Pancreas (tissue), 10 donors: ENCODE results near the gene ADORA2A. TPM values are rescaled to one million over a fixed set of nuclear protein-coding genes. Genes with fewer than 3 reads are reported as not detected.

ENCODE experiments used
- ATAC-seq, 4 donors: fragments of 200-7000 bp; cut with Tn5 transposase; one replicate each; pipeline versions ENCODE4 v1.8.0 to v1.9.1; 2020; ENCODE audit warnings: mild to moderate bottlenecking in 4 of 4, moderate library complexity in 4 of 4
- DNase-seq, 6 donors: peaks; one replicate each; pipeline ENCODE4 v3.0.0-alpha.2; 2020
- FAIRE-seq: peaks from 2 replicates; lab custom pipeline; 2012; peaks lifted over from hg19 to GRCh38; lab: Jason Lieb, UNC
- H3K27ac ChIP-seq, 4 donors: fragments of 200-600 bp; sonication (generic); 1 replicate in 3 of 4; 2 replicates in 1 of 4; pipeline versions ENCODE4 v1.5.0 to v1.8.0; 2020
- H3K27me3 ChIP-seq, 4 donors: fragments of 200-600 bp; one replicate each; pipeline ENCODE4 v1.8.0; 2021
- H3K36me3 ChIP-seq, 3 donors: fragments of 200-600 bp; sonication (generic) in 1 of 3; one replicate each; pipeline versions ENCODE4 v1.5.0 to v1.8.0; 2020 to 2021
- H3K4me1 ChIP-seq, 3 donors: fragments of 200-600 bp; one replicate each; pipeline ENCODE4 v1.8.0; 2021
- H3K4me3 ChIP-seq, 4 donors: fragments of 200-600 bp; sonication (generic) in 2 of 4; one replicate each; pipeline versions ENCODE4 v1.5.0 to v1.8.0; 2020 to 2021
- H3K9me3 ChIP-seq, 4 donors: fragments of 200-600 bp; one replicate each; pipeline ENCODE4 v1.8.0; 2021
- WGBS, 2 donors: extraction: QIAGEN DNeasy Blood & Tissue Kit; methylation state at CpG; one replicate each; pipeline ENCODE4 v1.1.7; 2013; 5-methylcytosine and 5-hydroxymethylcytosine counted together
- intact Hi-C, 3 donors: fragments of 100-400 bp; cut with DNase I; formaldehyde crosslinking; loops; one replicate each; pipeline versions ENCODE4 v1.11.1 to v1.14.2; 2022
- polyA plus RNA-seq, 2 donors: library from polyadenylated mRNA; stranded (reverse); fragments of 200-250 nt; gene quantifications; one replicate each; pipeline ENCODE4 v1.2.3, GENCODE V29; 2013
- total RNA-seq, 6 donors: library from RNA; stranded (reverse); fragmentation: NEBNext Ultra II Directional in 4 of 6; extraction: Animal tissue kit (Norgen Biotek cat#: 25700) in 4 of 6; gene quantifications; one replicate each; pipeline versions ENCODE4 v1.2.1 to v1.2.4, GENCODE V29; 2021 to 2023
- TF ChIP-seq, protein P1 (sequence below), 4 donors: fragments of 200-600 bp; sonication (generic) in 3 of 4; IDR thresholded peaks; one replicate each; pipeline versions ENCODE4 v1.5.0 to v1.8.0; 2021; ENCODE audit warnings: antibody characterized with exemption in 4 of 4
- donor health status: healthy with polysubstance abuse.
- donor health status: DM: no; HTN: no; CAD: no; lungs with moderate emphysema.
- donor health status: DM: no; HTN: no; CAD: no.
- donor health status: control.
- donor health status: control.
- donor health status: Bipolar disorder and iron deficiency.
- donor health status: DM: yes; HTN: yes; CAD: no.
- donor health status: DM: no; HTN: no; CAD: no.
- donor health status: DM: no; HTN: no; CAD: no.
- donor health status: DM: yes; HTN: yes; CAD: no.

The ADORA2A gene
- total and polyA plus RNA-seq, 8 donors, result 0.85 to 10.4 (median 1.6) TPM

DNA sequence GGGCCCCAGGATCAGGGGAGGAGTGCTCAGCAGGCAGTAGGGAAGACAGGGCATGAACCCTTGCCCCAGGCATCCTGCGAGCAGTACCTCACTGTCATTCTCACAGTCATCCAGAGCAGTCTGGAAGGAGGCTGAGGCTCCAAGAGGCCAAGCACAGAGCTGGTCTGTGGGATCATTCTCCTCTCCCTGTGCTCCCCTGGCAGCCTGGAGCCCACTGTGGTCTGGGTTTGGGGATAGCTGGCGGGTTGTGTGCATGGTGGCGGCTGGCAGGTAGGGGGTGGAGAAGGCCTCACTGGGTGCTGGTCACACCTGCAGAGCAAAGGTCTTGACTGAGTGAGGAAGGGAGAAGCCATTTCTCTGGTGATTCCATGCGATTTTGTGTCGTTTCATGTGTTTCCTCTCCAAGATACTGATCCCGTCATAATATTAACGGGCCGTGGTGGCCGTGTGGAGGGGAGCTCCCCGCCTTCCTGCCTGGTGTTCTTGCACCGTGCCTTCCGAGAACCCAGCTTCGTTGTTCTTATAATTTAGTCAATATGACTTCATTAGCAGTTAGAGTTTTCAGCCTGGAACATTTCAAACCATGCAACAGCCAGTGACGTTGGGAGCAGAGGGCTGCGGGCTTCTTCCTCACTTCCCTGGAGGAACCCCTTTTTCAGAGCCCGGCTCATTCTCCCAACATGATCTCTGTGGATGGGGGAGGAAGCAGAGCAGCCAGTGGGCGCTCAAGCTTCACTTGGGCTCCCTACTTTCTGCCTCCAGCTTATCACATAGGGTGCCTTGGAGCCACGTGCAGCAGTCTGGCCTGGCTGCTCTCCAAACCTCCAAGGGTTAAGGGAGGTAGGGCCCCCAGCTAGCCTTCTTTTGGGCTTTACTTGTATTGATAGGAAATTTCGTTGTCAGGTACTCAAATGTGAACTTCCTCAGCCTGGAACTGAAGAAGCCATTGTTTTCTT, 20.8 kb upstream of the ADORA2A start:
- FAIRE-seq (no peak), ATAC-seq (no peak), DNase-seq (peak in 1 of 6 donors; percentile 8)
- TF ChIP-seq, protein P1, sequence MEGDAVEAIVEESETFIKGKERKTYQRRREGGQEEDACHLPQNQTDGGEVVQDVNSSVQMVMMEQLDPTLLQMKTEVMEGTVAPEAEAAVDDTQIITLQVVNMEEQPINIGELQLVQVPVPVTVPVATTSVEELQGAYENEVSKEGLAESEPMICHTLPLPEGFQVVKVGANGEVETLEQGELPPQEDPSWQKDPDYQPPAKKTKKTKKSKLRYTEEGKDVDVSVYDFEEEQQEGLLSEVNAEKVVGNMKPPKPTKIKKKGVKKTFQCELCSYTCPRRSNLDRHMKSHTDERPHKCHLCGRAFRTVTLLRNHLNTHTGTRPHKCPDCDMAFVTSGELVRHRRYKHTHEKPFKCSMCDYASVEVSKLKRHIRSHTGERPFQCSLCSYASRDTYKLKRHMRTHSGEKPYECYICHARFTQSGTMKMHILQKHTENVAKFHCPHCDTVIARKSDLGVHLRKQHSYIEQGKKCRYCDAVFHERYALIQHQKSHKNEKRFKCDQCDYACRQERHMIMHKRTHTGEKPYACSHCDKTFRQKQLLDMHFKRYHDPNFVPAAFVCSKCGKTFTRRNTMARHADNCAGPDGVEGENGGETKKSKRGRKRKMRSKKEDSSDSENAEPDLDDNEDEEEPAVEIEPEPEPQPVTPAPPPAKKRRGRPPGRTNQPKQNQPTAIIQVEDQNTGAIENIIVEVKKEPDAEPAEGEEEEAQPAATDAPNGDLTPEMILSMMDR (IDR thresholded peaks at IDR 0.05), result no peak
- H3K9me3 ChIP-seq, result no peaks in the 10 kb centered on the region
- peaks cover 0 to 2% (median 0%) of the 10 kb centered on the region in 3 donors for H3K36me3 ChIP-seq
- H3K27ac ChIP-seq, result no peak overlapping the region
- WGBS, 2 donors, result 85 to 90% methylated on average over 19 of the region's 19 CpGs
- no peaks in the 10 kb centered on the region for H3K27me3 ChIP-seq
- intact Hi-C loops, result no loop called here
- no peak overlapping the region for H3K4me3 ChIP-seq
- peaks cover 0 to 14% (median 0%) of the 10 kb centered on the region in 3 donors for H3K4me1 ChIP-seq

DNA sequence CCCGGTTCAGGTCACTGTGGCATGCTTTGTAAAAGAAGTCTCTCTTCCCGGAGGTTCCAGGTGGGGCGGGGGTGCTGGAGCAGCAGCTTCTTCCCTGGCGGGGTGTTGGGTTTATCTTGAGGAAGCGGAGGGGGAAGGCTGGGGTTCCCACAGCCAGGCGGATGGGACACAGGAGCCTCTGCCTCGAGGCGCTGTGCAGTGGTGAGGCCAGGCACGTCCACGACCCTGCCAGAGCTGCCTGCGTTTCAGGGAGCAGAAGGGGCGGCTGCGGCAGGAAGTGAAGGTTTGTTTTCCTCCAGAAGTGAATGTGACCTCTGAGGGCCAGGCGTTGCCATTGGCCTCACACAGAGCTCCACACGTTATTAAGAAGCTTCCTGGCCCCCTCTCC, 20.1 kb upstream of the ADORA2A start:
- no peaks in the 10 kb centered on the region for H3K9me3 ChIP-seq
- TF ChIP-seq, protein P1 (IDR thresholded peaks at IDR 0.05), result no peak
- no peak overlapping the region for H3K27ac ChIP-seq
- H3K36me3 ChIP-seq, result peaks cover 0 to 5% (median 0%) of the 10 kb centered on the region in 3 donors
- FAIRE-seq (no peak), DNase-seq (peak in 2 of 6 donors; percentile 6 to 45), ATAC-seq (no peak)
- peaks cover 0 to 12% (median 0%) of the 10 kb centered on the region in 3 donors for H3K4me1 ChIP-seq
- intact Hi-C loops, result no loop called here
- 84 to 86% methylated on average over 15 of the region's 15 CpGs for WGBS, 2 donors
- H3K4me3 ChIP-seq, result no peak overlapping the region
- H3K27me3 ChIP-seq, result no peaks in the 10 kb centered on the region

- FAIRE-seq (no peak), DNase-seq (no peak), ATAC-seq (no peak)
- intact Hi-C loops, result no loop called here
- no peaks in the 10 kb centered on the region for H3K9me3 ChIP-seq
- H3K36me3 ChIP-seq, result peaks cover 0 to 5% (median 0%) of the 10 kb centered on the region in 3 donors
- TF ChIP-seq, protein P1 (IDR thresholded peaks at IDR 0.05), result no peak
- no peak overlapping the region for H3K27ac ChIP-seq
- H3K4me1 ChIP-seq, result peaks cover 0 to 6% (median 0%) of the 10 kb centered on the region in 3 donors
- no peaks in the 10 kb centered on the region for H3K27me3 ChIP-seq
- 88% methylated on average over 4 of the region's 4 CpGs for WGBS, 2 donors
- no peak overlapping the region for H3K4me3 ChIP-seq
Observed at GRCh38 chr22:24407884-24408283, 19.5 kb upstream of the ADORA2A start.

DNA sequence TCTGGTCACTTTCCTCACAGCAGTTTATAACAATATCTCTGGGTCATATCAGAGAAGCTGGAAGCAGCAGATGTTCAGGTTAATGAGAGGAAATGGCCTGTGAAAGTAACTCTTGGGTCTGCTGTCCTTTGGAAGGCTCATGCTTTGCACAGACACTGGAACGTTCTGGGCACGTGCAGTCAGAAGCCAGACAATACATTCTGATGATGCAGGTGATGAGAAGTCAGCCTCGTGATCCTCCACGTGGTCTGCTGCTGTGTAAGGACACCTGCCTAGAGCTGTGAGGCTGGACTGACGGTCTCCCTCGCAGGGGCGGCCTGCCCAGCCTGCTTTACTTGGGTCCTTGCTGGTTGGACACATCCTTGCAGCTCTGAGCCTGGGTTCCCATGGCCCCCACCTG, 18.8 kb upstream of the ADORA2A start:
- H3K27ac ChIP-seq, result no peak overlapping the region
- FAIRE-seq, result no peak
- peaks cover 0 to 5% (median 0%) of the 10 kb centered on the region in 3 donors for H3K36me3 ChIP-seq
- peak in 1 of 4 donors; percentile 15 for ATAC-seq
- no peak overlapping the region for H3K4me3 ChIP-seq
- no peaks in the 10 kb centered on the region for H3K9me3 ChIP-seq
- no peaks in the 10 kb centered on the region for H3K4me1 ChIP-seq
- intact Hi-C loops, result no loop called here
- peak in 2 of 6 donors; percentile 9 to 48 for DNase-seq
- TF ChIP-seq, protein P1 (IDR thresholded peaks at IDR 0.05), result no peak
- no peaks in the 10 kb centered on the region for H3K27me3 ChIP-seq
- WGBS, 2 donors, result 87 to 91% methylated on average over 7 of the region's 7 CpGs
